ENCODE results near the gene ABCF3.

Gene ABCF3

DNA sequence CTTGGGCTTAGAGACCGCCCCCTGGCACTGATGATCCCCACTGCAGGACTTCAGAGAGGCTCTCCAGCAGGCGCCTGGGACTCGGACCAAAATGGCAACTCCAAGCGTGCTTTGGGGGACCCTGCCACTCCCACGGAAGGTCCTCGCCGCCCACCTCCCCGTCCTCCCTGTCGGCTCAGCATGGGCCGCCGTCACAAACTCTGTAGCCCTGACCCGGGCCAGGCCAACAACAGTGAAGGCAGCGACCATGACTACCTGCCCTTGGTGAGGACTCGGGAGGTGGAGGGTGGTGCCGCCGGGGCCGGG is 55.1 kb downstream of the ABCF3 start:
- Histone ChIP-seq H3K4me1 (ENCODE audit: control insufficient read depth, insufficient read depth, low read length) (no peaks in the 10 kb centered on the region), H3K36me3 (ENCODE audit: control insufficient read depth, insufficient read depth, low read length) (peaks cover 40% of the 10 kb centered on the region), H3K4me3 (ENCODE audit: low read depth, low read length) (peak overlapping the region; percentile 50; the same call in 1 of the 2 replicates), H3K27ac (ENCODE audit: low read depth, low read length) (no peak overlapping the region), H3K27me3 (ENCODE audit: control insufficient read depth, insufficient read depth, low read length) (no peaks in the 10 kb centered on the region; the same call in 1 of the 2 replicates), H3K9ac (ENCODE audit: low read length) (no peak overlapping the region), H3K9me3 (ENCODE audit: control insufficient read depth, insufficient read depth, low read depth, low read length) (no peaks in the 10 kb centered on the region)

DNA sequence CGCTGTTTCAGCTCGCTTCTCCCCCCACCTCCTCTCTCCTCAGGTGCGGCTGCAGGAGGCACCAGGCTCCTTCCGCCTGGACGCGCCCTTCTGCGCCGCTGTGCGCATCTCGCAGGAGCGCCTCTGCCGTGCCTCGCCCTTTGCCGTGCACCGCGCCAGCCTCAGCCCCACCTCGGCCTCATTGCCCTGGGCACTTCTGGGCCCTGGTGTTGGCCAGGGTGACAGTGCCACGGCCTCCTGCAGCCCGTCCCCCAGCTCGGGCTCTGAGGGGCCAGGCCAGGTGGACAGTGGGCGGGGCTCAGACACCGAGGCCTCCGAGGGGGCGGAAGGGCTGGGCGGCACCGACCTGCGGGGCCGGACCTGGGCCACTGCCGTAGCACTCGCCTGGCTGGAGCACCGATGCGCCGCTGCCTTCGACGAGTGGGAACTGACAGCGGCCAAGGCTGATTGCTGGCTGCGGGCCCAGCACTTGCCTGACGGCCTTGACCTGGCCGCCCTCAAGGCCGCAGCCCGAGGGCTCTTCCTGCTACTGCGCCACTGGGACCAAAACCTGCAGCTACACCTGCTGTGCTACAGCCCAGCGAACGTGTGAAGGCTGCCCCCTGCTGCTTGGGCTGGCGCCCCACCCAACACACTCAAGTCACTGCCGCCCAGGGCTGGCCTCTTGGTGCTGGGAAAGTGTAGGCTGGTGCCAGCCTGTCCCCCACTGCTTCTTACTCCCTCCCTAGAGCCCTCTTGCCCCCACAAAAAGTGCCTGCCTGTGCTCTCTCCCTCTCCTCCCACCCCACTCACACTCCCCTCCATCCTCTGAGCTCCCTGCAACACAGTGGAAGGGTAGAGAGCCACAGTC is 55.7 kb downstream of the ABCF3 start:
- peaks cover 40% of the 10 kb centered on the region for H3K36me3 ChIP-seq (ENCODE audit: control insufficient read depth, insufficient read depth, low read length)
- H3K27me3 ChIP-seq (ENCODE audit: control insufficient read depth, insufficient read depth, low read length): no peaks in the 10 kb centered on the region; the same call in 1 of the 2 replicates
- no peaks in the 10 kb centered on the region for H3K9me3 ChIP-seq (ENCODE audit: control insufficient read depth, insufficient read depth, low read depth, low read length)
- no peaks in the 10 kb centered on the region for H3K4me1 ChIP-seq (ENCODE audit: control insufficient read depth, insufficient read depth, low read length)
- no peak overlapping the region for H3K27ac ChIP-seq (ENCODE audit: low read depth, low read length)
- H3K4me3 ChIP-seq (ENCODE audit: low read depth, low read length): peak overlapping the region; percentile 50; the same call in 1 of the 2 replicates
- H3K9ac ChIP-seq (ENCODE audit: low read length): no peak overlapping the region

DNA sequence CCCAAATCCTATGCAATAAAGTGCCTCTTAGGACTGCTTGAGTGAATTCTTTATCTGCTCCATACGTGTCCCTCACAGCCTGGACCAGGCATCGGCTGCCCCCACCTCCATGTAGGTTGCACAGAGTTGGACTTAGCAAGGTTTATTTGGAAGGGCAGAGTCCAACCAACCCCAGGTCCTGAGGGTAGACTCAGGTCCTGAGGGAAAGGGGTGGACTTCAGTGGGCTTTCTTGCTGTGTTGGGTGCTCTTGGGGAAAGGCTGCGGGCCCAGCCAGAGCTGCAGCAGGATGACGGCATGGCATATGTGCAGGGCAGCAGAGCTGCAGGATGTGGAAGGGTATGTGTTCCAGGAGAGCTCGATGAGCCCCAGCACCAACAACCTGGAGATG is 56.3 kb downstream of the ABCF3 start:
- H3K9me3 ChIP-seq (ENCODE audit: control insufficient read depth, insufficient read depth, low read depth, low read length): no peaks in the 10 kb centered on the region
- peaks cover 40% of the 10 kb centered on the region for H3K36me3 ChIP-seq (ENCODE audit: control insufficient read depth, insufficient read depth, low read length)
- no peak overlapping the region for H3K27ac ChIP-seq (ENCODE audit: low read depth, low read length)
- no peaks in the 10 kb centered on the region for H3K4me1 ChIP-seq (ENCODE audit: control insufficient read depth, insufficient read depth, low read length)
- H3K27me3 ChIP-seq (ENCODE audit: control insufficient read depth, insufficient read depth, low read length): no peaks in the 10 kb centered on the region; the same call in 1 of the 2 replicates
- no peak overlapping the region for H3K4me3 ChIP-seq (ENCODE audit: low read depth, low read length)
- no peak overlapping the region for H3K9ac ChIP-seq (ENCODE audit: low read length)

Measured in HUES6 (cell line).